Cardiac muscle cell (in vitro differentiated cells and primary cell): ENCODE measurements around the gene RNF220. TPM values are rescaled to one million over a fixed set of nuclear protein-coding genes. Genes with fewer than 3 reads are reported as not detected.
A peak's percentile ranks its signal among the peaks of the same experiment; 100 is the strongest.

Source experiments
- DNase-seq, 2 donors: peaks; one replicate each; pipeline versions ENCODE4 v3.0.0 to v3.0.0-alpha.2; 2010 to 2017; ENCODE audit warnings: low read depth in 1 of 2, low spot score in 1 of 2
- H3K27ac ChIP-seq: fragments of 200-600 bp; sonication (generic); 2 replicates; pipeline ENCODE4 v1.5.1; 2016
- H3K27me3 ChIP-seq: fragments of 200-600 bp; sonication (generic); 2 replicates; pipeline ENCODE4 v1.6.0; 2016; ENCODE audit warnings: control low read depth
- H3K36me3 ChIP-seq: fragments of 200-600 bp; sonication (generic); 2 replicates; pipeline ENCODE4 v1.5.1; 2016; ENCODE audit warnings: control low read depth
- H3K4me1 ChIP-seq: fragments of 200-600 bp; sonication (generic); 2 replicates; pipeline ENCODE4 v1.8.1; 2017; ENCODE audit warnings: low read depth, mild to moderate bottlenecking, mixed run types
- H3K4me3 ChIP-seq: fragments of 200-600 bp; sonication (generic); 2 replicates; pipeline ENCODE4 v1.5.1; 2016; ENCODE audit warnings: mild to moderate bottlenecking
- H3K9me3 ChIP-seq: fragments of 200-600 bp; sonication (generic); 2 replicates; pipeline ENCODE4 v1.5.1; 2017; ENCODE audit warnings: low read depth, mild to moderate bottlenecking, control low read depth
- CTCF ChIP-seq: IDR thresholded peaks from 2 replicates; pipeline ENCODE4 v1.5.1; 2012; ENCODE audit warnings: low read depth, mild to moderate bottlenecking, low read length
- polyA plus RNA-seq: library from polyadenylated mRNA; unstranded; fragments of >200 nt; fragmentation: Nextera tagmentation; extraction: Ambion mirVana; gene quantifications from 2 replicates; pipeline ENCODE4 v1.2.1, GENCODE V29; 2016
- total RNA-seq: library from RNA; depleted of rRNA; stranded (reverse); fragments of >200 nt; gene quantifications from 2 replicates; pipeline ENCODE4 v1.2.3, GENCODE V29; 2016

RNF220 gene
- total and polyA plus RNA-seq, 2 experiments from 2014 or later = 57.6 to 142 TPM

- Histone ChIP-seq H3K27ac (no peak overlapping the region), H3K4me3 (no peak overlapping the region), H3K4me1 (peaks cover 41% of the 10 kb centered on the region), H3K9me3 (no peaks in the 10 kb centered on the region), H3K27me3 (no peaks in the 10 kb centered on the region), H3K36me3 (peaks cover 16% of the 10 kb centered on the region)
- no peak for DNase-seq
- no peak for TF ChIP-seq CTCF
Observed at GRCh38 chr1:44641126-44642102, 236.4 kb downstream of the RNF220 start.

- peaks cover 34% of the 10 kb centered on the region for H3K4me1 ChIP-seq
Observed at GRCh38 chr1:44642255-44642654, 237.2 kb downstream of the RNF220 start.

GRCh38 chr1:44642925-44643324 lies 237.9 kb downstream of the RNF220 start:
- H3K4me3 ChIP-seq = no peak overlapping the region
- no peaks in the 10 kb centered on the region for H3K27me3 ChIP-seq
- H3K27ac ChIP-seq = peak overlapping the region; percentile 34
- H3K36me3 ChIP-seq = peaks cover 16% of the 10 kb centered on the region
- H3K9me3 ChIP-seq = no peaks in the 10 kb centered on the region
- no peak for DNase-seq
- H3K4me1 ChIP-seq = peaks cover 27% of the 10 kb centered on the region
- TF ChIP-seq CTCF = no peak

More at GRCh38 chr1:44642255-44642654, 237.2 kb downstream of the RNF220 start:
- no peak overlapping the region for H3K27ac ChIP-seq
- no peaks in the 10 kb centered on the region for H3K9me3 ChIP-seq
- H3K4me3 ChIP-seq = no peak overlapping the region
- H3K27me3 ChIP-seq = no peaks in the 10 kb centered on the region
- DNase-seq = no peak
- peaks cover 16% of the 10 kb centered on the region for H3K36me3 ChIP-seq
- no peak for TF ChIP-seq CTCF

GRCh38 chr1:44643721-44644334 lies 238.8 kb downstream of the RNF220 start:
- Histone ChIP-seq H3K27me3 (no peaks in the 10 kb centered on the region), H3K4me3 (no peak overlapping the region), H3K9me3 (no peaks in the 10 kb centered on the region), H3K27ac (peak overlapping the region; percentile 34), H3K4me1 (peaks cover 19% of the 10 kb centered on the region), H3K36me3 (peaks cover 15% of the 10 kb centered on the region)
- DNase-seq = no peak
- no peak for TF ChIP-seq CTCF

GRCh38 chr1:44644806-44645205 lies 239.8 kb downstream of the RNF220 start:
- no peaks in the 10 kb centered on the region for H3K27me3 ChIP-seq
- H3K4me1 ChIP-seq = peaks cover 19% of the 10 kb centered on the region
- H3K27ac ChIP-seq = no peak overlapping the region
- H3K36me3 ChIP-seq = peaks cover 15% of the 10 kb centered on the region
- TF ChIP-seq CTCF = no peak
- H3K4me3 ChIP-seq = no peak overlapping the region
- no peaks in the 10 kb centered on the region for H3K9me3 ChIP-seq
- DNase-seq = no peak
